ENCODE measurements around the gene RANBP17.

Gene RANBP17

GRCh38 chr5:171316258-171317121, 454.7 kb downstream of the RANBP17 start:
- TF ChIP-seq, protein P1, sequence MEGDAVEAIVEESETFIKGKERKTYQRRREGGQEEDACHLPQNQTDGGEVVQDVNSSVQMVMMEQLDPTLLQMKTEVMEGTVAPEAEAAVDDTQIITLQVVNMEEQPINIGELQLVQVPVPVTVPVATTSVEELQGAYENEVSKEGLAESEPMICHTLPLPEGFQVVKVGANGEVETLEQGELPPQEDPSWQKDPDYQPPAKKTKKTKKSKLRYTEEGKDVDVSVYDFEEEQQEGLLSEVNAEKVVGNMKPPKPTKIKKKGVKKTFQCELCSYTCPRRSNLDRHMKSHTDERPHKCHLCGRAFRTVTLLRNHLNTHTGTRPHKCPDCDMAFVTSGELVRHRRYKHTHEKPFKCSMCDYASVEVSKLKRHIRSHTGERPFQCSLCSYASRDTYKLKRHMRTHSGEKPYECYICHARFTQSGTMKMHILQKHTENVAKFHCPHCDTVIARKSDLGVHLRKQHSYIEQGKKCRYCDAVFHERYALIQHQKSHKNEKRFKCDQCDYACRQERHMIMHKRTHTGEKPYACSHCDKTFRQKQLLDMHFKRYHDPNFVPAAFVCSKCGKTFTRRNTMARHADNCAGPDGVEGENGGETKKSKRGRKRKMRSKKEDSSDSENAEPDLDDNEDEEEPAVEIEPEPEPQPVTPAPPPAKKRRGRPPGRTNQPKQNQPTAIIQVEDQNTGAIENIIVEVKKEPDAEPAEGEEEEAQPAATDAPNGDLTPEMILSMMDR (IDR thresholded peaks at IDR 0.05; ENCODE audit: borderline replicate concordance, insufficient read depth, low read depth, low read length): no peak
- no peak overlapping the region for H3K4me3 ChIP-seq (ENCODE audit: low read depth, low read length)

- TF ChIP-seq, protein P1 (IDR thresholded peaks at IDR 0.05; ENCODE audit: borderline replicate concordance, insufficient read depth, low read depth, low read length): no peak
- no peak overlapping the region for H3K4me3 ChIP-seq (ENCODE audit: low read depth, low read length)
These were observed 455.4 kb downstream of the RANBP17 start for GRCh38 chr5:171317230-171317629.

DNA sequence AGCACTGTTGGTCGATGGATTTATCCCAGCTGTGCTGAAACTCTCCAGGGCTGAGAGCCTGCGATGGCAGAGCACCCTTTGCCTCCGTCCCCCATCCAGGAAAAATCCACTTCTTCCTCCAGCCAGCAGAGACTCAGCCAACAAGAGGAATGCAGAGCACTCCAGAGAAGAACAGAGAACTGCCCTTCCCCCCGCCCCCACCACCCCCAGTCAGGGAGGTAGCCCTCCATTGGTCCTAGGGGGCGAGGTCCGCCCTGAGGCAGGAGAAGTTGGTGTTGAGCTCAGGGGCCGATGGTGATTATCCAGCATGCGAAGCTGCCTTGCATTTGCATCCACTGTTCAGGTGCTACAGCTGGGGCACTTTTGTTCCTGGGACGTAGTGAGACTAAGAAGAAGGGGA, 456.2 kb downstream of the RANBP17 start:
- TF ChIP-seq, protein P1 (IDR thresholded peaks at IDR 0.05; ENCODE audit: borderline replicate concordance, insufficient read depth, low read depth, low read length): no peak
- H3K4me3 ChIP-seq (ENCODE audit: low read depth, low read length): no peak overlapping the region

- TF ChIP-seq, protein P1 (IDR thresholded peaks at IDR 0.05; ENCODE audit: borderline replicate concordance, insufficient read depth, low read depth, low read length): no peak
- H3K4me3 ChIP-seq (ENCODE audit: low read depth, low read length): no peak overlapping the region
These were observed 459.6 kb downstream of the RANBP17 start for GRCh38 chr5:171321447-171321846.

DNA sequence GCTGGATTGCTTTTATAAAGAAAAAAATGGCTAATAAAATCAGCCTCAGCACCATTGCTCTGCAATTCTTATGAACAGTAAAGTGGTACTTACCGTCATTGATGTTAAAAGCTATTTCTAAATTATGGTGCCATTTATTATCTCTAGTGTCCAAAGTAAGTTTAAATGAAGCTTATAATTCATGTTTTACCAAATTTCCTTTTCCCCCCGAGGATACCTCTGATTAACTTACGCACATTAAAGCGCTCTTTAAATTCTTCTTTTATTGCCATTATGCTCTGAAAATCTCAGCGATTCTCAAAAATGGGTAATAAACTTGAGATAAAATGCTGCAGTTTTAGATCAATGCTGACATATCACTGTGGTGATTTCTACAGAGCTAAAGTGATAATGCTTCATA, 460.7 kb downstream of the RANBP17 start:
- H3K4me3 ChIP-seq (ENCODE audit: low read depth, low read length): no peak overlapping the region
- TF ChIP-seq, protein P1 (IDR thresholded peaks at IDR 0.05; ENCODE audit: borderline replicate concordance, insufficient read depth, low read depth, low read length): no peak

DNA sequence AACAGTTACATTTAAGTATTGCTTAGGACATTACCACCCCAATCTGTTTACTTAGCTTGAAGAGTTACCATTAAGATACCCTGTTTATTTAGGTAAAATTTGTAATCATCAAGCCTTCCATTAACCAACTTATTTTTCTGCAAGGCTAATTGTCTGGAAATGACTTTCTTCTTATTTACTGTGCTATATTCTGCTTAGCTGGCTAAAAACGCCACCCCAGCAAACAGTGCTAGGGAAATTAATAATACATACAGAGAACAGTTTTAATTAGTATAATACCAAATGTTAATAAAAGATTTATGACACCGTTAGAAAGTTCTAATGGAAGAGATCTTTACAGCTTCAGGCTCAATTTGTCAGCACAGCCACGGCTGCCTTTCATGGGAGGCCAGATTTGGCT, 461.2 kb downstream of the RANBP17 start:
- H3K4me3 ChIP-seq (ENCODE audit: low read depth, low read length): no peak overlapping the region
- TF ChIP-seq, protein P1 (IDR thresholded peaks at IDR 0.05; ENCODE audit: borderline replicate concordance, insufficient read depth, low read depth, low read length): no peak

All from GM12875 (cell line).